MCF 10A (cell line): ENCODE results near the gene GPC5. TPM values are rescaled to one million over a fixed set of nuclear protein-coding genes. Genes with fewer than 3 reads are reported as not detected.
"Not testable (repeated sequence)": the region's sequence is repeated elsewhere in the genome, so short reads cannot be mapped to it uniquely, and the experiment has no call there.

Experiments used
- BruUV-seq: library from RNA; stranded (reverse); fragments of 400-500 nt; replicated peaks from 2 replicates; lab custom pipeline; 2021; lab: Mats Ljungman, UMichigan
- CTCF ChIA-PET: fragments of 300-600 bp; sonication (Branson Sonifier 250); formaldehyde crosslinking; extraction: SDS; loops from one replicate; lab custom pipeline; 2021; ENCODE audit warnings: antibody characterized with exemption, inconsistent platforms; lab: Yijun Ruan, JAX
- POLR2A ChIA-PET: fragments of 300-600, 350-650 bp; sonication (Branson Sonifier 250); formaldehyde crosslinking; extraction: SDS; loops from one replicate; lab custom pipeline; 2020; ENCODE audit warnings: antibody characterized with exemption, inconsistent platforms; lab: Yijun Ruan, JAX
- DNase-seq: peaks from one replicate; pipeline ENCODE4 v3.0.0-alpha.2; 2018; ENCODE audit not compliant: unreplicated experiment
- H3K27ac Mint-ChIP-seq: one replicate; pipeline ENCODE4 v1.8.0; 2022; ENCODE audit warnings: mild to moderate bottlenecking, low read depth, mixed read lengths; ENCODE audit not compliant: unreplicated experiment
- H3K27me3 Mint-ChIP-seq: one replicate; pipeline ENCODE4 v1.8.0; 2022; ENCODE audit warnings: mixed read lengths; ENCODE audit not compliant: insufficient read depth, unreplicated experiment
- H3K36me3 Mint-ChIP-seq: one replicate; pipeline ENCODE4 v1.8.0; 2022; ENCODE audit warnings: mild to moderate bottlenecking, moderate library complexity, mixed read lengths; ENCODE audit not compliant: insufficient read depth, unreplicated experiment
- H3K4me1 Mint-ChIP-seq: one replicate; pipeline ENCODE4 v1.8.0; 2022; ENCODE audit warnings: mixed read lengths; ENCODE audit not compliant: insufficient read depth, unreplicated experiment
- H3K4me3 Mint-ChIP-seq: one replicate; pipeline ENCODE4 v1.8.0; 2022; ENCODE audit warnings: mild to moderate bottlenecking, moderate library complexity, mixed read lengths; ENCODE audit not compliant: unreplicated experiment
- H3K9me3 Mint-ChIP-seq: one replicate; pipeline ENCODE4 v1.8.0; 2022; ENCODE audit warnings: mixed read lengths; ENCODE audit not compliant: unreplicated experiment
- intact Hi-C: fragments of 100-400 bp; cut with micrococcal nuclease; formaldehyde crosslinking; loops from 2 replicates; pipeline ENCODE4 v1.14.1; 2022
- total RNA-seq: library from RNA; stranded (reverse); gene quantifications from 2 replicates; pipeline ENCODE4 v1.2.3, GENCODE V29; 2022
- TF ChIP-seq, protein P1 (sequence below): fragments of 200-600 bp; IDR thresholded peaks from one replicate; pipeline ENCODE4 v1.8.0; 2022; ENCODE audit warnings: antibody characterized with exemption, mild to moderate bottlenecking; ENCODE audit not compliant: unreplicated experiment

The GPC5 gene
- total RNA-seq, 1 experiment from 2014 or later = not detected

DNA sequence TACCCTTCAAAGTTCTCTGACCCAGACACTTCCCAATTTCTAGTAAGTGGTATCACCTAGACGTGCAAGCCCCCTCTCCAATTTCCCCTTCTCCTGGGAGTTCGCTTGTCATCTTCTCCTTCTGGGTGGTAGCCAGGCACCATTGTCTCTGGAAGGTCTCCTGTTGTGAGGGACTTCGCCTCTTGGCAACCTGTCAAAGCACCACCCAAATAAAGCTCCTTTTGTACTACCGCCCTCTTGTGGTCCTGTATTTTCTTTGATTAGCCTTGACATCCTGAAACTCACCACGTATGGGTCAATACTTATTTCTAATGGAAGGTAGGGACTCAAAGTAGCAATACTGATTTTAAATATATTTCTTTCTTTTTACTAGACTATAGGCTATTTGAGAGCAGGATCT lies 8.2 kb downstream of the GPC5 start:
- no peak overlapping the region for H3K4me3 Mint-ChIP-seq
- H3K4me1 Mint-ChIP-seq = no peaks in the 10 kb centered on the region
- H3K36me3 Mint-ChIP-seq = no peaks in the 10 kb centered on the region
- H3K27ac Mint-ChIP-seq = no peak overlapping the region
- no peaks in the 10 kb centered on the region for H3K9me3 Mint-ChIP-seq
- POLR2A ChIA-PET = interaction anchor here (1.0 kb wide), 1 partner anchor 13 kb away, joined by 3 read pairs; no protein-coding TSS in a partner anchor
- peak; percentile 61 for DNase-seq
- intact Hi-C loops = no loop called here
- no TSS peak for BruUV-seq
- TF ChIP-seq, protein P1, sequence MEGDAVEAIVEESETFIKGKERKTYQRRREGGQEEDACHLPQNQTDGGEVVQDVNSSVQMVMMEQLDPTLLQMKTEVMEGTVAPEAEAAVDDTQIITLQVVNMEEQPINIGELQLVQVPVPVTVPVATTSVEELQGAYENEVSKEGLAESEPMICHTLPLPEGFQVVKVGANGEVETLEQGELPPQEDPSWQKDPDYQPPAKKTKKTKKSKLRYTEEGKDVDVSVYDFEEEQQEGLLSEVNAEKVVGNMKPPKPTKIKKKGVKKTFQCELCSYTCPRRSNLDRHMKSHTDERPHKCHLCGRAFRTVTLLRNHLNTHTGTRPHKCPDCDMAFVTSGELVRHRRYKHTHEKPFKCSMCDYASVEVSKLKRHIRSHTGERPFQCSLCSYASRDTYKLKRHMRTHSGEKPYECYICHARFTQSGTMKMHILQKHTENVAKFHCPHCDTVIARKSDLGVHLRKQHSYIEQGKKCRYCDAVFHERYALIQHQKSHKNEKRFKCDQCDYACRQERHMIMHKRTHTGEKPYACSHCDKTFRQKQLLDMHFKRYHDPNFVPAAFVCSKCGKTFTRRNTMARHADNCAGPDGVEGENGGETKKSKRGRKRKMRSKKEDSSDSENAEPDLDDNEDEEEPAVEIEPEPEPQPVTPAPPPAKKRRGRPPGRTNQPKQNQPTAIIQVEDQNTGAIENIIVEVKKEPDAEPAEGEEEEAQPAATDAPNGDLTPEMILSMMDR = peak; percentile 30
- peaks cover 84% of the 10 kb centered on the region for H3K27me3 Mint-ChIP-seq
- CTCF ChIA-PET = interaction anchor here (0.8 to 1.4 kb wide), 5 partner anchors 11 to 315 kb away, joined by 3 to 4 read pairs (median 3); no protein-coding TSS in a partner anchor

DNA sequence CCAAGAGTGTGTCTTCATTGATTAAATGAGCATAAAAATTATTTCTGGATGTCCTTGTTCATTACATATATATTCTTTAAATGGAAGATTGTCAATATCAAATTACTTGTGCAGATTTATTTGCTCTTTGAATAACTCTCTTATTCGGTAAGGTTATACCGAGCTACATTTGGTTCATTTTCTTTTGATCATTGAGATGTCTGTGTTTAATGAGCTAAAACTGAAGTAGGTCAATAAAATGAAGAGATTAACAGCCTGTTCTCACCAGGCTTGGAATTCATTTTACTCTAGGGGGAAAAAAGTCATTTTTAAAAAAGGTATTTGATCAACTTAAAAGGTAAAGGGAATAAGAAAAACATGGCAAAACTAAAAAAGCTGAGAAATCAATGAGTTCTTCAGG lies 10.6 kb downstream of the GPC5 start:
- ChIA-PET POLR2A (no interaction called here), CTCF (no interaction called here)
- TF ChIP-seq, protein P1 = no peak
- no peak for DNase-seq
- peaks cover 60% of the 10 kb centered on the region for H3K27me3 Mint-ChIP-seq
- no peak overlapping the region for H3K4me3 Mint-ChIP-seq
- no TSS peak for BruUV-seq
- intact Hi-C loops = no loop called here
- no peak overlapping the region for H3K27ac Mint-ChIP-seq
- H3K9me3 Mint-ChIP-seq = no peaks in the 10 kb centered on the region
- H3K4me1 Mint-ChIP-seq = no peaks in the 10 kb centered on the region
- no peaks in the 10 kb centered on the region for H3K36me3 Mint-ChIP-seq

DNA sequence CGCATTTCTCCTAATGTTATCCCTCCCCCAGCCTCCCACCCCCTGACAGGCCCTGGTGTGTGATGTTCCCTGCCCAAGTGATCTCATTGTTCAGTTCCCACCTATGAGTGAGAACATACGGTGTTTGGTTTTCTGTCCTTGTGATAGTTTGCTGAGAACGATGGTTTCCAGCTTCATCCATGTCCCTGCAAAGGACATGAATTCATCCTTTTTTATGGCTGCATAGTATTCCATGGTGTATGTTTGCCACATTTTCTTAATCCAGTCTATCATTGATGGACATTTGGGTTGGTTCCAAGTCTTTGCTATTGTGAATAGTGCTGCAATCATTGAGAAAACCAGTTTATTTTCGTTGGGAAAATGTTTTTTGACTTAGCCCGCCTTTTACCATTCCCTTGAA lies 18.2 kb downstream of the GPC5 start:
- not testable (repeated sequence) for DNase-seq, H3K9me3 Mint-ChIP-seq, BruUV-seq

DNA sequence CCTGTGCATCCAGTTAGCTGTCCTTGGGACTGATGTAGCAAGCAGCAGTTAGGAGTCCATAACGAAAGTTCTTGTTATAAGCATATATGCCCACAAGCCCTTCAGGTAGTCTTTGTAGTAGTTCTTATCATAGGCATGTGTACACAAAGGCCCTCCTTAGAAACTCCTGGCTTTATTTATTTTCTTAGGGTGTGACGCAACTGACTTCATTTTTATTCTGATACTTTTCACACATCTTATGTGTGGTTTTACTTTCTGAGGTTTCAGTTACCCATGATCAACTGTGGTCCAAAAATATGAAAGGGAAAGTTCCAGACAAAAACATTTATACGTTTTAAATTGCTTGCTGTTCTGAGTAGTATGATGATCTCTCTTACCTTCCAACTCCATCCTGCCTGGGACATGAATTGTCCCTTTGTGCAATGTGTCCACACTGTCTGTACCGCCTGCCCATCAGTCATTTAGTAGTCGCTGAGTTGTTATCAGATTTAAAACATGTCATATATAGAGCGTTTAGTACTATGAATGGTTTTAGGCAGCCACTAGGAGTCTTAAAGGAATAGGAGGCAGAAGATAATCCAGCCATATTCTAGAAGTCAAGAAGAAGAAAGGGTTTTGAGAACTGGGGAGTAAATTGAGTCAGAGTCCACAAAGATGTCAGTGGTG lies 19.4 kb downstream of the GPC5 start:
- H3K27ac Mint-ChIP-seq = no peak overlapping the region
- H3K36me3 Mint-ChIP-seq = no peaks in the 10 kb centered on the region
- no TSS peak for BruUV-seq
- POLR2A ChIA-PET = no interaction called here
- H3K4me3 Mint-ChIP-seq = no peak overlapping the region
- TF ChIP-seq, protein P1 = no peak
- CTCF ChIA-PET = interaction anchor here (0.5 kb wide), 1 partner anchor 341 kb away, joined by 3 read pairs; no protein-coding TSS in a partner anchor
- no peaks in the 10 kb centered on the region for H3K9me3 Mint-ChIP-seq
- DNase-seq = no peak
- intact Hi-C loops = no loop called here
- H3K27me3 Mint-ChIP-seq = peaks cover 22% of the 10 kb centered on the region
- no peaks in the 10 kb centered on the region for H3K4me1 Mint-ChIP-seq

More for the DNA sequence above, 18.2 kb downstream of the GPC5 start:
- H3K4me3 Mint-ChIP-seq, H3K27ac Mint-ChIP-seq, intact Hi-C loops, POLR2A ChIA-PET, H3K36me3 Mint-ChIP-seq, H3K4me1 Mint-ChIP-seq: not testable (repeated sequence)
- CTCF ChIA-PET = interaction anchor here (1.0 kb wide), 1 partner anchor 9 kb away, joined by 4 read pairs; no protein-coding TSS in a partner anchor
- peaks cover 22% of the 10 kb centered on the region for H3K27me3 Mint-ChIP-seq
